NB4 (cell line): Measurements from ENCODE around the gene USP9Y.

ENCODE experiments used
- CTCF ChIP-seq: IDR thresholded peaks from one replicate; pipeline ENCODE4 v1.5.1; 2012; ENCODE audit warnings: low read depth, low read length
- MAX ChIP-seq: IDR thresholded peaks from 2 replicates; pipeline ENCODE4 v1.6.1; 2011; ENCODE audit warnings: low read depth, low read length
- POLR2A ChIP-seq: IDR thresholded peaks from 2 replicates; pipeline ENCODE4 v1.6.1; 2011; ENCODE audit warnings: mild to moderate bottlenecking; ENCODE audit not compliant: insufficient read length; ENCODE audit errors: extremely low read depth

- TF ChIP-seq MAX (no peak), CTCF (no peak), POLR2A (no peak)
Observed at GRCh38 chrY:12841368-12841767, 140.3 kb downstream of the USP9Y start.
